Thymus (tissue), 11 donors: ENCODE results near the gene CBLL1. TPM values are rescaled to one million over a fixed set of nuclear protein-coding genes. Genes with fewer than 3 reads are reported as not detected.

Experiments
- DNase-seq, 9 donors: peaks; one replicate each; pipeline ENCODE4 v3.0.0-alpha.2; 2013; ENCODE audit warnings: low spot score in 9 of 9, low read depth in 6 of 9, missing footprints in 1 of 9
- H3K27ac ChIP-seq, 2 donors: one replicate each; pipeline ENCODE4 v1.5.1; 2013; ENCODE audit warnings: control low read depth in 1 of 2, low read depth in 1 of 2, low read length in 1 of 2, mild to moderate bottlenecking in 1 of 2, moderate library complexity in 1 of 2
- H3K27me3 ChIP-seq, 2 donors: one replicate each; pipeline ENCODE4 v1.5.1; 2013; ENCODE audit warnings: low read length in 1 of 2; ENCODE audit not compliant: control insufficient read depth in 2 of 2, insufficient read depth in 1 of 2
- H3K36me3 ChIP-seq, 2 donors: one replicate each; pipeline ENCODE4 v1.5.1; 2013; ENCODE audit warnings: low read length in 1 of 2, mild to moderate bottlenecking in 1 of 2, moderate library complexity in 1 of 2; ENCODE audit not compliant: control insufficient read depth in 2 of 2, insufficient read depth in 2 of 2
- H3K4me1 ChIP-seq, 2 donors: one replicate each; pipeline ENCODE4 v1.5.1; 2013; ENCODE audit warnings: low read length in 2 of 2; ENCODE audit not compliant: control insufficient read depth in 2 of 2, insufficient read depth in 2 of 2
- H3K4me3 ChIP-seq, 2 donors: one replicate each; pipeline ENCODE4 v1.5.1; 2013; ENCODE audit warnings: low read length in 2 of 2, control low read depth in 1 of 2, mild to moderate bottlenecking in 1 of 2
- H3K9me3 ChIP-seq, 2 donors: one replicate each; pipeline ENCODE4 v1.5.1; 2013; ENCODE audit warnings: low read length in 1 of 2, mild to moderate bottlenecking in 1 of 2; ENCODE audit not compliant: control insufficient read depth in 2 of 2, insufficient read depth in 1 of 2
- WGBS: extraction: QIAGEN DNeasy Blood & Tissue Kit; methylation state at CpG from one replicate; pipeline ENCODE4 v1.1.7; 2013; 5-methylcytosine and 5-hydroxymethylcytosine counted together
- polyA plus RNA-seq: library from polyadenylated mRNA; stranded (reverse); fragments of 200-250 nt; gene quantifications from one replicate; pipeline ENCODE4 v1.2.3, GENCODE V29; 2013
- total RNA-seq: library from RNA; stranded (reverse); fragments of 120-200 nt; gene quantifications from one replicate; pipeline ENCODE4 v1.2.4, GENCODE V29; 2013
- donor health status: healthy.

Gene CBLL1
- total and polyA plus RNA-seq, 2 donors = 13.3 to 15.3 TPM

- Histone ChIP-seq H3K27ac (no peak overlapping the region), H3K9me3 (no peaks in the 10 kb centered on the region), H3K36me3 (no peaks in the 10 kb centered on the region), H3K4me1 (no peaks in the 10 kb centered on the region), H3K27me3 (no peaks in the 10 kb centered on the region), H3K4me3 (no peak overlapping the region)
- peak in 8 of 9 donors; percentile 25 to 71 (median 44) for DNase-seq
- WGBS = 27% methylated on average over 4 of the region's 4 CpGs
Observed at GRCh38 chr7:107725138-107725740, 18.7 kb upstream of the CBLL1 start.

DNA sequence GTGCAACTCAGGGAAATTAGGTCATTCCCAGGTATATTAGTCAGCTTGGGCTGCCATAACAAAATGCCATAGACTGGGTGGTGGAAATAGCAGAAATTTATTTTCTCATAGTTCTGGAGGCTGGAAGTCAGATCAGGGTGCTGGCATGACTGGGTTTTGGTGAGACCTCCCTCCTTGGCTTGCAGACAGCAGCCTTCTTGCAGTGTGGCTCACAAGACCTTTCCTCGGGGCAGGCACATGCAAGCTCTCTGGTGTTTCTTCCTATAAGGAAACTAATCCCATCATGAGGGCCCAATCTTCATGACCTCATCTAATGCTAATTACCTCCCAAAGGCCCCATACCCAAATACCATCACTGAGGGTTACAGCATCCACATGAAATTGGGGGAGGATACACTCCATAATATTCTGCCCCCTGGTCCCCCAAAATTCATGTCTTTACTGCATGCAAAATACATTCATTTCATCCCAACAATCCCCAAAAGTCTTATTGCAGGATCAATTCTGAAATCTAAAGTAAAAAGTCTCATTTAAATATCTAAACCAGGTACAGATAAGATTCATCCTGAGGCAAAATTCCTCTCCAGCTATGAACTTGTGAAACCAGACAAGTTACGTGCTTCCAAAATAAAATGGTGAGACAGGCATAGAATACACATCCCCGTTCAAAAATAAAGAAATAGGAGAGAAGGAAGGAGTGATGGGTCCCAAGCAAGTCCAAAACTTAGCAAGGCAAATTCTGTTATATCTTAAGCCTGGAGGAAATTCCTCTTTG is 17.4 kb upstream of the CBLL1 start:
- Histone ChIP-seq H3K27ac (no peak overlapping the region), H3K4me1 (no peaks in the 10 kb centered on the region), H3K27me3 (no peaks in the 10 kb centered on the region), H3K4me3 (no peak overlapping the region), H3K36me3 (no peaks in the 10 kb centered on the region), H3K9me3 (no peaks in the 10 kb centered on the region)
- 96% methylated on average over 3 of the region's 3 CpGs for WGBS
- no peak for DNase-seq

DNA sequence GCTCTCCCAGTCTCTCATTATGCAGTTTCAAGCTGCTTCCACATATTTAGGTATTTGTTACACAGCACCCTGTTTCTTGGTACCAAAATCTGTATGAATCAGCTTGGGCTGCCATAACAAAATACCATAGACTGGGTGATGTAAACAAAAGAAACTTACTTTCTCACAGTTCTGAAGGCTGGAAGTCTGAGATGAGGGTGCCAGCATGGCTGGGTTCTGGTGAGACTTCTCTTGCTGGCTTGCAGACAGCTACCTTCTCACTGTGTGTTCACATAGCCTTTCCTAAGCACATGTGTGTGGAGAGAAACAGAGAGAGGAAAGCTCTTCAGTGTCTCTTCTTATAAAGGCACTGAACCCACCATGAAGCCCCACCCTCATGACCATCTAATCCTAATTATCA is 15.7 kb upstream of the CBLL1 start:
- DNase-seq = no peak

GRCh38 chr7:107742678-107743566 is 1.0 kb upstream of the CBLL1 start:
- Histone ChIP-seq H3K27me3 (no peaks in the 10 kb centered on the region), H3K27ac (peak overlapping the region; percentile 98 to 100), H3K4me1 (peaks cover 17 to 18% of the 10 kb centered on the region in 2 donors), H3K9me3 (no peaks in the 10 kb centered on the region), H3K4me3 (peak overlapping the region; percentile 62 to 91), H3K36me3 (no peaks in the 10 kb centered on the region)
- peak in 1 of 9 donors; percentile 89 for DNase-seq
- WGBS = 13% methylated on average over 29 of the region's 29 CpGs

More for the DNA sequence above, 15.7 kb upstream of the CBLL1 start:
- no peak overlapping the region for H3K4me3 ChIP-seq
- no peaks in the 10 kb centered on the region for H3K4me1 ChIP-seq
- H3K27ac ChIP-seq = no peak overlapping the region
- no peaks in the 10 kb centered on the region for H3K9me3 ChIP-seq
- H3K36me3 ChIP-seq = no peaks in the 10 kb centered on the region
- H3K27me3 ChIP-seq = no peaks in the 10 kb centered on the region

DNA sequence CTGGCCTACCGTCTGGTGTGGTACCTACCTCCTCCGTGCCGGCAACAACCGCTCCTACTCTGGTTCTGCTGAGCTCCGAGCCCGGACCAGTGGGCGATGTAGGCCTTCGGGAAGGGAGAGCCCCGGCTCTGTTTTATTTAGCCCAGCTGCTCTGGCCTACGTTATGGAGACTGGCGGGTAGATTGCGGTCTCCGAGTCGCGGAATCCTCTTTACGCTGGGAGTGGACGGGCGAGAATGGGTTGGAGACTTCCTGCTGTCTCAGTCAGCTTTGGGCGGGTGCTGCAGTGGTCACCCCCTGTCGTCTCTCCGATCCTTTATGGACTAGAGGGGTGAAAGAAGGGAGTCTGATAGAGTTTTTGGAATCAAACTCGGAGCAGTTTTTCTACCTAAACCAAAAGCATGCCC is 406 bp downstream of the CBLL1 start:
- DNase-seq = peak in 1 of 9 donors; percentile 4
- Histone ChIP-seq H3K27me3 (no peaks in the 10 kb centered on the region), H3K9me3 (no peaks in the 10 kb centered on the region), H3K36me3 (peaks cover 0 to 4% of the 10 kb centered on the region in 2 donors), H3K4me1 (peaks cover 17 to 18% of the 10 kb centered on the region in 2 donors), H3K27ac (peak overlapping the region; percentile 98 to 100), H3K4me3 (peak overlapping the region; percentile 62 to 91)
- WGBS = under 1% methylated on average over 22 of the region's 22 CpGs

GRCh38 chr7:107746006-107746405 is 2.1 kb downstream of the CBLL1 start:
- WGBS = 90% methylated on average over 3 of the region's 3 CpGs
- Histone ChIP-seq H3K36me3 (peaks cover 7 to 15% of the 10 kb centered on the region in 2 donors), H3K27ac (no peak overlapping the region), H3K9me3 (no peaks in the 10 kb centered on the region), H3K27me3 (no peaks in the 10 kb centered on the region), H3K4me3 (no peak overlapping the region), H3K4me1 (peaks cover 17 to 18% of the 10 kb centered on the region in 2 donors)
- no peak for DNase-seq

GRCh38 chr7:107751113-107751512 is 7.2 kb downstream of the CBLL1 start:
- 98% methylated on average over 7 of the region's 7 CpGs for WGBS
- no peak overlapping the region for H3K4me3 ChIP-seq
- H3K9me3 ChIP-seq = no peaks in the 10 kb centered on the region
- H3K27ac ChIP-seq = no peak overlapping the region
- peaks cover 18 to 46% of the 10 kb centered on the region in 2 donors for H3K36me3 ChIP-seq
- no peaks in the 10 kb centered on the region for H3K27me3 ChIP-seq
- no peak for DNase-seq
- no peaks in the 10 kb centered on the region for H3K4me1 ChIP-seq

DNA sequence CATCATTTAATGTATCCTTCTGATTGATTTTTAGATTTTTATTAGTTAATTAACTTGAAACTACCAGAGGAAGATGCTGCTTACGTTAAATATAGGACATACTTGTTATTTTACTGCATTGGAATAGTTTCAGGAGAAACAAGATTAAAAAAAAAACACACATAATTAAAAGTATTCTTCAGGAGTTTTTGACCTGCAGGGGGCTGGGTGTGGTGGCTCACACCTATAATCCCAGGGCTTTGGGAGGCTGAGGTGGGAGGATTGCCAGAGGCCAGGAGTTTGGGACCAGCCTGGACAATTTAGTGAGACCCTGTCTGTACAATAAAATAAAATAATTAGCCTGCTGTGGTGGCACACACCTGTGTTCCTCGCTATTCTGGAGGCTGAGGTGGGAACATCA is 10.7 kb downstream of the CBLL1 start:
- Histone ChIP-seq H3K27ac (no peak overlapping the region), H3K27me3 (no peaks in the 10 kb centered on the region), H3K4me3 (no peak overlapping the region), H3K36me3 (peaks cover 30 to 70% of the 10 kb centered on the region in 2 donors), H3K4me1 (no peaks in the 10 kb centered on the region), H3K9me3 (no peaks in the 10 kb centered on the region)
- 98% methylated on average over 2 of the region's 2 CpGs for WGBS
- no peak for DNase-seq

- Histone ChIP-seq H3K36me3 (peaks cover 17 to 56% of the 10 kb centered on the region in 2 donors), H3K27me3 (no peaks in the 10 kb centered on the region), H3K4me1 (no peaks in the 10 kb centered on the region), H3K9me3 (no peaks in the 10 kb centered on the region), H3K4me3 (no peak overlapping the region), H3K27ac (no peak overlapping the region)
- no peak for DNase-seq
- 90% methylated on average over 1 of the region's 1 CpG for WGBS
Observed at GRCh38 chr7:107758667-107759066, 14.7 kb downstream of the CBLL1 start.
